AG08396 (cell line): ENCODE results near the gene CALB2.

Experiments used
- DNase-seq: peaks from one replicate; pipeline ENCODE4 v3.0.0; 2012; ENCODE audit warnings: low spot score, mixed read lengths

Gene CALB2

DNA sequence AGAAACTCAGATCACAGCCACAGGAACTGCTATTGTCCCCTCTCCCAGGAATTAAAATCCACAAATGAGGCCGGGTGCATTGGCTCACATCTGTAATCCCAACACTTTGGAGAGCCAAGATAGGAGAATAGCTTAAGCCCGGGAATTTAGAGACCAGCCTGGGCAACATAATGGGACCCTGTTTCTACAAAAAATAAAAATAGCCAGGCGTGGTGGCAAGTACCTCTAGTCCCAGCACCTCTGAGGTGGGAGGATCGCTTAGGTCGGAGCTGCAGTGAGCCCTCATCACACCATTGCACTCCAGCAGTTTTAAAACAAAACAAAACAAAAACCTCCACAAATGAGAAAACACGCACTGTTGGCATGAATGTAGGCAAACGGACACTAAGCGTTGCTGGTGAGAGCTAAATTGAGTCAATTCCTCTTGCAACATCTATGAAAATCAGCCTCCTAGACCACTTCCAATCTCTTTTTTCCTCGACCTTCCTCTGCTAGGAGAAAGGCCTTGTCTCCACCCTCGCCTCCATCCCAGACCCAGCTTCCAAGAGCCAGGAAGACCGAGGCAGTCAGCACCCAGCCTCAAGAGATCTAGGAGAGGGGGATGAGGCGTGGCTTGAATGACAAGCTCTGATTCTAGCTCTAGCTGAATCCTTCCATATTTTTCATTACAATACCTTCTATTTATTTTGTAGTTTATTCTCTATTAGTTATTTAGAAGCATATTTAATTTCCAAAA is 68.5 kb downstream of the CALB2 start:
- DNase-seq: no peak

DNA sequence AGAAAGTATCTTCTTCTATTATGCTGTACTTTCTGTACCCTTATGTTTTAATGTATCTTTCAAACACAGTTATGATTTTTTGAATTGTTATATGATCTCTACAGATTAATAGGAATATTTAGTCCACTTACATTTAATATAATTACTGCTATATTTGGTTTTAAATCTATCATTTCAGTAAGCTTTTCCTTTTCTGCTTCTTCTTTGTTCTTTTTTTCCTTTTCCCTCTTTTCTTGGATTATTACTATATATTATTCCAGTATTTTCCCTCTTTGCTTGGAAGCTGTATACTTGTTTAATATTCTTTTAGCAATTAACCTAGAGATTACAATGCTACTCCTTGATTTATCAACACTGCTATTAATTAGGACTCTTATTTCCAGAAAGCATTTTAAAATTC is 69.9 kb downstream of the CALB2 start:
- no peak for DNase-seq

DNA sequence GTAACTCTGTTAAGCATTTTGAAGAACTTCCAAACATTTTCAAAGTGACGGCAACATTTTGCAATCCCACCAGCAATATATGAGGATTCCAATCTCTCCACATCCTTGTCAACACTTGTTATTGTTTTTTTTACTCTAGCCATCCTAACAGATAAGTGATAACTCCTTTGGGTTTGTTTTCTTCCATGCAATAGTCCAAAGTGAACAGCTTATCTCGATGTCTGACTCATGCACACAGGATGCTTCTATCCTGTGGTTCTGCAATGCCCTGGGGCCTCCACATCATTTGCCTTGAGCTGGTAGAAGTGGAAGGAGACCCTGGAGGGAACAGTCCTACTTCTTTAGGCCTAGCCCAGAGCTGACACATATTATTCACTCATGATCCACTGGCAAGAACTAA is 70.4 kb downstream of the CALB2 start:
- no peak for DNase-seq

DNA sequence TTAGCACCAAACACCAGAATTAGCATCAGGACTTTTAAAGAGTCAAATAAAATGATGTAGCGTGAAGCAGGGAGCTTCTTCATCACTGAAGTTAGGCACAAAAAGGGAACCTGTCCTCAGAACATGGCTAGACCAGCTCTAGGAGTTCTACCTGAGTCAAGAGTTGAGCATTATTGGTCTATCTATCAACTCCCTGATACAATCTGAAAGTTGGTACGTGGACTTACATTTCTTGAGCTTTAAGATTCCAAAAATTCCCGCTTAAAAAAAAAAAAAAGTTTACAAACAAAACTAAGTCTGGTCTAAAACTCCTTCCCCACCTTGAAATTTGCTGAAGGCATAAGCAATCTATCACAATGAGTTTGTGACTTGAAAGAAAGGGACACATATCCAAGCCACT is 71.1 kb downstream of the CALB2 start:
- no peak for DNase-seq

DNA sequence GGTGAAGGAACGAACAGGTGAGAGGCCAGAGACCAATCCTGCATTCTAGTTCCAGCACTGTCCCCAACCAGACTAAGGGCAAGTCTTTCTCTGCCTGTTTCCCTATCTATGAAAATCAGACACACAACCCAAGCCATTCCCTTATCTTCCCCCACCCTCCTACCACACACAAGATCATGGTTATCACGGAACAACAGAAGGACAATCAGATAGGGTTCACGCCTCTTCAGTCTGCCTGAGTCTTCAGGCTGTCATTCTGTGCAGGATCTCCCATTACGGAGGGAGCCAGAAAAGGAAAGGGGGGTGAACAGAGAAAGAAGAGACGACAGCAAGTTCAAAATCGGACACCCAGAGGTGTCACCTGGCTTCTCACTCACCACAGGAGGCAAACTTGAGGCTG is 72.2 kb downstream of the CALB2 start:
- no peak for DNase-seq

DNA sequence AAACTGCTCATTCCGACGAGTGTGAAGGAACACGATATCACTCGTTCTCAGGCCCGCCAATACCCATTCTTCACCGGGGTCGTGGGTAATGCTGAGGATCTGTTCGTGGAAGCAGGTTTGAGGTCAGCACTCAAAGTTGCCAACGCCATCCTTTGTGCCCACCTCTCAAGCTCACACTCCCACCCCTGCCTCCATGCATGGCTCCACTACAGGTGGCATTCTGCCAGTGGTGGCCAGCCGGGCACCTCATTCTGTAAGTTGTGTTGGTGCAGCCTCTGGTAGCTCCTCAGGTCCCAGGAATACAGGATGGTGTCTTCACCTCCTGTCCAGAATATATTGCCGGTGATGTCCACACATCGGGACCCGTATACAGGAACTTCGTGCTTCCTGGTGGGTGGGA is 72.7 kb downstream of the CALB2 start:
- no peak for DNase-seq

DNA sequence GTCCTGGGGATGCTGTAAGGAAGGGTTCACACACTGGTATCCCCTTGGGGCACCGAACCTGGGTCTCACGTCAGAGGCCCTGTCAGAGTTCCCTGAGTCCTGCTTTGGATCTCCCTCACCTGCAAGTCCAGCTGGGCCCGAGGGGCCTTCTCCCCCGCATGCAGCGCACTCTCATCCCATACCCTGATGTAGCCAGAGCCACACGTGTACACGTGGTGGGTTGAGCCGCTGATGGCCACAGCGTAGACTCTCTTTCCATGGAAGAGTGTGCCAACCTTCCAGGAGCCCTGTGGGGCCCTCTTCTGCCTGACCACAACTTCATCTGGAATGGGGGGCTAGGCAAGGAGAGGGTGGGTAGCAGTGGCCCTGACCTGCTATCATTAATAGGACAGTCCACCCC is 73.5 kb downstream of the CALB2 start:
- DNase-seq: no peak

DNA sequence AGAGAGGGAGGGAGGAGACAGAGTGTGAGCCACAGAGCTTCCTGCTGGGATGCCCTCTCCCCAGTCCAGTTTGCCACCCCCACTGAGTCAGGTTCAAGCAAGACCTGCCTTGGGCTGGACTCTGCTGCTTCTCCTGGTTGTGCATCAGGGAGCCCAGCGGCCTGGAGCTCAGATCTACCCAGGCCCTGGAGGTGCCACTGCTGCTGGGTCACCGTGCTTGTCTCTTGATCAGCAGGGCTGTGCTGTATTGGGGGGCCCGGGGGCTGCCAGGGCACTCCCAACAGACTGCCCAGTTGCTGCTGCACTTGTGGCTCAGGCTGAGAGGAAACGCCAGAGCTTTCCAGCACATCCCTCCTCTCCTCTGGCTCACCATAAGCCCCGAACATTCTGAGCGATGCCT is 74.4 kb downstream of the CALB2 start:
- no peak for DNase-seq

DNA sequence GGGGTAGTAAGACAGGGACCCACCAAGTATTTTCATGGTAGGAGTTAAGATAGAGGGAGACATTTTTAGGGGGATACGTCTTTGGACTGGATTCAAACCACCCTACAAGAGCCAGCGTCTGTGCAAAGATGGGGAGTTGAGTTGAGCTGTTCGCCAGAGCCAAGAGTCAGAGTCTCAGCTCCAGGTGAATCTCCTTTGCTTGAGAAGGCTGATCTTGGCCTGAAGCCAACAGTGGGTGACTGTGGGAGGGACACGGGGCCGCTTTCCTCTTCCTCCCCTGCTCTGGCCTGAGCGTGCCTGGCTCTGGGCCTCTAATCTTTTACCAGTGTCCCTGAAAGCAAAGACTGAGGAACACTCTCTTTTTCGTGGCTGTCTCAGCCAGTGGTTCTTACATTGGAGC is 78.0 kb downstream of the CALB2 start:
- DNase-seq: no peak

DNA sequence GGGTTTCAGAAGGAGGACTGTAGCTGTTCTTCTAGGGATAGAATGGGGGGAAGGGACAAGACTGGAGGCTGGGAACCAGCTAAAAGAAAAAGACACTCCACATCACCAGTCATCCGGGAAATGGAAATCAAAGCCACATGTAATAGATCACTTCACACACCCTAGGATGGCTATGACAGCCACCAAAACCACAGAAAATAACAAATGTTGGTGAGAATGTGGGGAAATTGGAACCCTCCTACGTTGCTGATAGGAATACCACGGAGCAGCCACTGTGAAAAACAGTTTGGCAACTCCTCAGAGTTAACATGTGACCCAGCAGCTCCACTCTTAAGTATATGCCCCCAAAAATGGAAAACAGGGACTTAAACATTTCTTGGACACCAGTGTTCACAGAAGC is 81.0 kb downstream of the CALB2 start:
- DNase-seq: no peak
